ENCODE measurements around the gene SPACA4.
A peak's percentile ranks its signal among the peaks of the same experiment; 100 is the strongest.

SPACA4 gene

DNA sequence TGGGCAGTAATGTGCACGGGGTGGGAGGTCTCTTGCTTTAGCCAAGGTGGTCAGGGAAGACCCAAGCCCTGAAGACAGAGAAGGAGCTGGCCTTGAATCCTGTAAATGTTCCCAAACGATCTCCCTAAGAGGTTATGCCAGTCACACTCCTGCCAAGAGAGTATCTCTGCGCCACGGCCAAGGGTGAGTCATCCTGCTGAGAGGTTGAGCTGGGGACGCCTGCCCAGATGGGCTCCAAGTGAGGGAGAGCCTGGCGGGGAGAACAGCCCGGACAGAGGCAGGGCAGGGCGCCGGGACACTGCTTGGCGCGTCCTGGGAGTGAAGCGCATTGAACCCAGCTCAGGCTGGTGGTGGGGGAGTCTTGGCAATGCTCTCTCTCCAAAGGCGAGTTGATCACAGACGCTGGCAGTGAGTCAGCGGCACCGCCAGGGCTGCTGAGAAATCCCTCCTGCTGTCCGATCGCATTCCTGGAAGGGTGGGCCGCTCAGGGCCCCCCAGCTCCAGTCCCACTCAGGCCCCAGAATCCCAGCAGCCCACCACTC is 38.1 kb upstream of the SPACA4 start:
- TF ChIP-seq REST (IDR thresholded peaks at IDR 0.05; ENCODE audit: low read depth) (no peak), CEBPB (IDR thresholded peaks at IDR 0.05) (no peak), TEAD4 (IDR thresholded peaks at IDR 0.05) (no peak; the same call in none of the 2 replicates), TCF12 (IDR thresholded peaks at IDR 0.05; ENCODE audit: low read depth) (peak; percentile 53; the same call in 1 of the 2 replicates), YY1 (IDR thresholded peaks at IDR 0.05; ENCODE audit: low read depth) (peak; percentile 51; the same call in 1 of the 2 replicates), NFIC (IDR thresholded peaks at IDR 0.05) (peak; percentile 79), MAX (IDR thresholded peaks at IDR 0.05) (0 out of 2 replicates have a peak, but pooled peaks have one; percentile 30), RAD21 (IDR thresholded peaks at IDR 0.05; ENCODE audit: low read depth) (peak; percentile 22; the same call in 1 of the 2 replicates), ZBTB7A (IDR thresholded peaks at IDR 0.05; ENCODE audit: low read depth) (peak; percentile 80), TAF1 (IDR thresholded peaks at IDR 0.05; ENCODE audit: low read depth) (no peak), CREB1 (IDR thresholded peaks at IDR 0.05; ENCODE audit: low read depth) (no peak), FOXM1 (IDR thresholded peaks at IDR 0.05; ENCODE audit: borderline replicate concordance, low read depth) (no peak), EP300 (IDR thresholded peaks at IDR 0.05; ENCODE audit: borderline replicate concordance) (peak; percentile 63; the same call in 1 of the 2 replicates), EGR1 (IDR thresholded peaks at IDR 0.05) (no peak)
- TF ChIP-seq, protein P1, sequence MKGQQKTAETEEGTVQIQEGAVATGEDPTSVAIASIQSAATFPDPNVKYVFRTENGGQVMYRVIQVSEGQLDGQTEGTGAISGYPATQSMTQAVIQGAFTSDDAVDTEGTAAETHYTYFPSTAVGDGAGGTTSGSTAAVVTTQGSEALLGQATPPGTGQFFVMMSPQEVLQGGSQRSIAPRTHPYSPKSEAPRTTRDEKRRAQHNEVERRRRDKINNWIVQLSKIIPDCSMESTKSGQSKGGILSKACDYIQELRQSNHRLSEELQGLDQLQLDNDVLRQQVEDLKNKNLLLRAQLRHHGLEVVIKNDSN (IDR thresholded peaks at IDR 0.05) = no peak

- TF ChIP-seq MAX (IDR thresholded peaks at IDR 0.05) = 0 out of 2 replicates have a peak, but pooled peaks have one; percentile 15
- TF ChIP-seq EP300 (IDR thresholded peaks at IDR 0.05; ENCODE audit: borderline replicate concordance) = no peak; the same call in 1 of the 2 replicates
- TF ChIP-seq RAD21 (IDR thresholded peaks at IDR 0.05; ENCODE audit: low read depth) = no peak
- TF ChIP-seq TCF12 (IDR thresholded peaks at IDR 0.05; ENCODE audit: low read depth) = 0 out of 2 replicates have a peak, but pooled peaks have one; percentile 18
- no peak for TF ChIP-seq ZBTB7A (IDR thresholded peaks at IDR 0.05; ENCODE audit: low read depth)
- 0 out of 2 replicates have a peak, but pooled peaks have one; percentile 26 for TF ChIP-seq YY1 (IDR thresholded peaks at IDR 0.05; ENCODE audit: low read depth)
Observed at GRCh38 chr19:48569814-48570213, 36.7 kb upstream of the SPACA4 start.

DNA sequence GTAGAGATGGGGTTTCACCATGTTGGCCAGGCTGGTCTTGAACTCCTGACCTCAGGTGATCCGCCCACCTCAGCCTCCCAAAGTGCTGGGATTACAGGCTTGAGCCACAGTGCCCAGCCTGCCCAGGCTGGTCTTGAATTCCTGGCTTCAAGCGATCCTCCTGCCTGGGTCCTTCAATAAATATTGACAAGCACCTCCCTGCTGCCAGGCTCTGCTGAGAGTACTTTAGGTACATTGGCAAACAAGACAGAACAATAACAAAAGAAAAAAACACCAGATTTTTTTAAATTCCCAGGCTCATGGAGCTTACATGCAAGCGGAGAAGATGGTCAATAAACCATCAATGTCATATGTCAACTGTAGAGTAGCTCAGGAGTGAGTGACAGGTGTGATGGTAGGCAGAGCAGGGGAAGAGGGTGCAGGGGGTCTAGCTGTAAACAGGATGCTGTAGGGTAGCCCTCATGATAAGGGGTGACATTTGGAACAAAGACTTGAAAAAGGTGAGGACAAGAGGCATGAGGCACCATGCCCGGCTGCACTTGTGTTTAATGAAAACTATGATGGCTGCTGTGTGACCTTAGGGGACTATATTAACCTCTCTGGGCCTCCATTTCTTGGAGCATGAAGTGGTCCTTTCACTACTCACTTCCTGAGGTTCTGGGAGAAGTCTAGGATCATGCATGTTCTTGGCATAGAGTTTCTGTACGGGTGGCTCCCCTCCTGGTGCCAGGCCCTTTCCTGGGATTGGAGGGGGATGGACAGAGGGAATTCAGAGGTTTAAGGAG is 35.0 kb upstream of the SPACA4 start:
- TF ChIP-seq MAX (IDR thresholded peaks at IDR 0.05) (no peak; the same call in 1 of the 2 replicates), REST (IDR thresholded peaks at IDR 0.05; ENCODE audit: low read depth) (no peak), EGR1 (IDR thresholded peaks at IDR 0.05) (no peak), FOXM1 (IDR thresholded peaks at IDR 0.05; ENCODE audit: borderline replicate concordance, low read depth) (no peak), EP300 (IDR thresholded peaks at IDR 0.05; ENCODE audit: borderline replicate concordance) (no peak), YY1 (IDR thresholded peaks at IDR 0.05; ENCODE audit: low read depth) (no peak)

DNA sequence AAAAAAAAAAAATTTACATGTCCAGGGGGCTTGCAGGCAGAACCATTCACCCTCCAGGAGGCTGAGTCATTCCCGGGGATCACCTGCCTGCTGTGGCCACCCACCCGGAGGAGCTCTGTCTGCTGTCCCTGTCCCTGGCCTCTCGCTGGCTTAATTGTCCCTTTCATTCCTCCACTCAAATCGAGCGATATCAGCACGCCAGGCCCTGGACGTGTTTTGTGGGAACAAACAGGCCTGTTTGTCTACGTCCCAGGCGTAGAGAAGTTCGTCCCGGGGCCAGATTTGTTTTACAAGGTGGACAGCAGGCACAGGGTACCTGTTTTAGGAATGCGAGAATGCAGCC is 33.4 kb upstream of the SPACA4 start:
- TF ChIP-seq CREB1 (IDR thresholded peaks at IDR 0.05; ENCODE audit: low read depth) = no peak
- no peak for TF ChIP-seq NFIC (IDR thresholded peaks at IDR 0.05)
- no peak for TF ChIP-seq ZBTB7A (IDR thresholded peaks at IDR 0.05; ENCODE audit: low read depth)
- no peak for TF ChIP-seq REST (IDR thresholded peaks at IDR 0.05; ENCODE audit: low read depth)
- TF ChIP-seq, protein P1 (IDR thresholded peaks at IDR 0.05) = no peak
- TF ChIP-seq CEBPB (IDR thresholded peaks at IDR 0.05) = no peak
- no peak for TF ChIP-seq EGR1 (IDR thresholded peaks at IDR 0.05)
- TF ChIP-seq TEAD4 (IDR thresholded peaks at IDR 0.05) = no peak
- TF ChIP-seq YY1 (IDR thresholded peaks at IDR 0.05; ENCODE audit: low read depth) = no peak
- TF ChIP-seq FOXM1 (IDR thresholded peaks at IDR 0.05; ENCODE audit: borderline replicate concordance, low read depth) = no peak
- TF ChIP-seq TAF1 (IDR thresholded peaks at IDR 0.05; ENCODE audit: low read depth) = no peak
